Pancreas (tissue), 10 donors: ENCODE measurements around the gene CD19. TPM values are rescaled to one million over a fixed set of nuclear protein-coding genes. Genes with fewer than 3 reads are reported as not detected.

Source experiments
- ATAC-seq, 4 donors: fragments of 200-7000 bp; cut with Tn5 transposase; one replicate each; pipeline versions ENCODE4 v1.8.0 to v1.9.1; 2020; ENCODE audit warnings: mild to moderate bottlenecking in 4 of 4, moderate library complexity in 4 of 4
- DNase-seq, 6 donors: peaks; one replicate each; pipeline ENCODE4 v3.0.0-alpha.2; 2020
- FAIRE-seq: peaks from 2 replicates; lab custom pipeline; 2012; peaks lifted over from hg19 to GRCh38; lab: Jason Lieb, UNC
- H3K27ac ChIP-seq, 4 donors: fragments of 200-600 bp; sonication (generic); 1 replicate in 3 of 4; 2 replicates in 1 of 4; pipeline versions ENCODE4 v1.5.0 to v1.8.0; 2020
- H3K27me3 ChIP-seq, 4 donors: fragments of 200-600 bp; one replicate each; pipeline ENCODE4 v1.8.0; 2021
- H3K36me3 ChIP-seq, 3 donors: fragments of 200-600 bp; sonication (generic) in 1 of 3; one replicate each; pipeline versions ENCODE4 v1.5.0 to v1.8.0; 2020 to 2021
- H3K4me1 ChIP-seq, 3 donors: fragments of 200-600 bp; one replicate each; pipeline ENCODE4 v1.8.0; 2021
- H3K4me3 ChIP-seq, 4 donors: fragments of 200-600 bp; sonication (generic) in 2 of 4; one replicate each; pipeline versions ENCODE4 v1.5.0 to v1.8.0; 2020 to 2021
- H3K9me3 ChIP-seq, 4 donors: fragments of 200-600 bp; one replicate each; pipeline ENCODE4 v1.8.0; 2021
- WGBS, 2 donors: extraction: QIAGEN DNeasy Blood & Tissue Kit; methylation state at CpG; one replicate each; pipeline ENCODE4 v1.1.7; 2013; 5-methylcytosine and 5-hydroxymethylcytosine counted together
- intact Hi-C, 3 donors: fragments of 100-400 bp; cut with DNase I; formaldehyde crosslinking; loops; one replicate each; pipeline versions ENCODE4 v1.11.1 to v1.14.2; 2022
- polyA plus RNA-seq, 2 donors: library from polyadenylated mRNA; stranded (reverse); fragments of 200-250 nt; gene quantifications; one replicate each; pipeline ENCODE4 v1.2.3, GENCODE V29; 2013
- total RNA-seq, 6 donors: library from RNA; stranded (reverse); fragmentation: NEBNext Ultra II Directional in 4 of 6; extraction: Animal tissue kit (Norgen Biotek cat#: 25700) in 4 of 6; gene quantifications; one replicate each; pipeline versions ENCODE4 v1.2.1 to v1.2.4, GENCODE V29; 2021 to 2023
- TF ChIP-seq, protein P1 (sequence below), 4 donors: fragments of 200-600 bp; sonication (generic) in 3 of 4; IDR thresholded peaks; one replicate each; pipeline versions ENCODE4 v1.5.0 to v1.8.0; 2021; ENCODE audit warnings: antibody characterized with exemption in 4 of 4
- donor health status: healthy with polysubstance abuse.
- donor health status: DM: no; HTN: no; CAD: no; lungs with moderate emphysema.
- donor health status: DM: no; HTN: no; CAD: no.
- donor health status: control.
- donor health status: control.
- donor health status: Bipolar disorder and iron deficiency.
- donor health status: DM: yes; HTN: yes; CAD: no.
- donor health status: DM: no; HTN: no; CAD: no.
- donor health status: DM: no; HTN: no; CAD: no.
- donor health status: DM: yes; HTN: yes; CAD: no.

The CD19 gene
- total and polyA plus RNA-seq, 8 donors = 0.08 to 0.15 (median 0.09) TPM; not detected in 4

DNA sequence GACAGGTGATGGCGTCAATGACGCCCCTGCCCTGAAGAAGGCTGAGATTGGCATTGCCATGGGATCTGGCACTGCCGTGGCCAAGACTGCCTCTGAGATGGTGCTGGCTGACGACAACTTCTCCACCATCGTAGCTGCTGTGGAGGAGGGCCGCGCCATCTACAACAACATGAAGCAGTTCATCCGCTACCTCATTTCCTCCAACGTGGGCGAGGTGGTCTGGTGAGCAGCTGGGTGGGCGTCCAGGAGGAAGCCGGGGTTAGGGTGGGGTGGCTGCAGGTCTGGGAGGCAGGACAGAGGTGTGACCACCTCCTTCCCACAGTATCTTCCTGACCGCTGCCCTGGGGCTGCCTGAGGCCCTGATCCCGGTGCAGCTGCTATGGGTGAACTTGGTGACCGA is 29.9 kb upstream of the CD19 start:
- Histone ChIP-seq H3K27me3 (no peaks in the 10 kb centered on the region), H3K9me3 (no peaks in the 10 kb centered on the region), H3K36me3 (peaks cover 0 to under 1% (median 0%) of the 10 kb centered on the region in 3 donors), H3K4me3 (no peak overlapping the region), H3K4me1 (no peaks in the 10 kb centered on the region), H3K27ac (no peak overlapping the region)
- TF ChIP-seq, protein P1, sequence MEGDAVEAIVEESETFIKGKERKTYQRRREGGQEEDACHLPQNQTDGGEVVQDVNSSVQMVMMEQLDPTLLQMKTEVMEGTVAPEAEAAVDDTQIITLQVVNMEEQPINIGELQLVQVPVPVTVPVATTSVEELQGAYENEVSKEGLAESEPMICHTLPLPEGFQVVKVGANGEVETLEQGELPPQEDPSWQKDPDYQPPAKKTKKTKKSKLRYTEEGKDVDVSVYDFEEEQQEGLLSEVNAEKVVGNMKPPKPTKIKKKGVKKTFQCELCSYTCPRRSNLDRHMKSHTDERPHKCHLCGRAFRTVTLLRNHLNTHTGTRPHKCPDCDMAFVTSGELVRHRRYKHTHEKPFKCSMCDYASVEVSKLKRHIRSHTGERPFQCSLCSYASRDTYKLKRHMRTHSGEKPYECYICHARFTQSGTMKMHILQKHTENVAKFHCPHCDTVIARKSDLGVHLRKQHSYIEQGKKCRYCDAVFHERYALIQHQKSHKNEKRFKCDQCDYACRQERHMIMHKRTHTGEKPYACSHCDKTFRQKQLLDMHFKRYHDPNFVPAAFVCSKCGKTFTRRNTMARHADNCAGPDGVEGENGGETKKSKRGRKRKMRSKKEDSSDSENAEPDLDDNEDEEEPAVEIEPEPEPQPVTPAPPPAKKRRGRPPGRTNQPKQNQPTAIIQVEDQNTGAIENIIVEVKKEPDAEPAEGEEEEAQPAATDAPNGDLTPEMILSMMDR (IDR thresholded peaks at IDR 0.05) = no peak
- no peak for DNase-seq
- FAIRE-seq = no peak
- 89 to 91% methylated on average over 15 of the region's 15 CpGs for WGBS, 2 donors
- no peak for ATAC-seq
- intact Hi-C loops = no loop called here

DNA sequence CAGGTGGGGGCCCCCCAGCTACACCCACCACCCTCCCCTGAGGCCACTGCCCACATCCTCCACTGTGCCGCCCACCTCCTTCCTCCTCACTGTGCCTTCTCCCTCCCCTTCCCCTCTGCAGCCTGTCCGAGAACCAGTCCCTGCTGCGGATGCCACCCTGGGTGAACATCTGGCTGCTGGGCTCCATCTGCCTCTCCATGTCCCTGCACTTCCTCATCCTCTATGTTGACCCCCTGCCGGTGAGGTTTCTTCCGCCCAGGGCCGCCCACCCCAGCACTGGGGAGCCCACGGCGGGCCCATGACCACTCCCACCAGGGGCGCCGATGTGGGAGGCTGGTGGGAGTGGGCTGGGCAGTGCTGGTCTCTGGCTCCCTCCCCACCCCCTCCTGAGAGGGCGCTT is 28.9 kb upstream of the CD19 start:
- DNase-seq (no peak), FAIRE-seq (no peak)
- intact Hi-C loops = no loop called here

DNA sequence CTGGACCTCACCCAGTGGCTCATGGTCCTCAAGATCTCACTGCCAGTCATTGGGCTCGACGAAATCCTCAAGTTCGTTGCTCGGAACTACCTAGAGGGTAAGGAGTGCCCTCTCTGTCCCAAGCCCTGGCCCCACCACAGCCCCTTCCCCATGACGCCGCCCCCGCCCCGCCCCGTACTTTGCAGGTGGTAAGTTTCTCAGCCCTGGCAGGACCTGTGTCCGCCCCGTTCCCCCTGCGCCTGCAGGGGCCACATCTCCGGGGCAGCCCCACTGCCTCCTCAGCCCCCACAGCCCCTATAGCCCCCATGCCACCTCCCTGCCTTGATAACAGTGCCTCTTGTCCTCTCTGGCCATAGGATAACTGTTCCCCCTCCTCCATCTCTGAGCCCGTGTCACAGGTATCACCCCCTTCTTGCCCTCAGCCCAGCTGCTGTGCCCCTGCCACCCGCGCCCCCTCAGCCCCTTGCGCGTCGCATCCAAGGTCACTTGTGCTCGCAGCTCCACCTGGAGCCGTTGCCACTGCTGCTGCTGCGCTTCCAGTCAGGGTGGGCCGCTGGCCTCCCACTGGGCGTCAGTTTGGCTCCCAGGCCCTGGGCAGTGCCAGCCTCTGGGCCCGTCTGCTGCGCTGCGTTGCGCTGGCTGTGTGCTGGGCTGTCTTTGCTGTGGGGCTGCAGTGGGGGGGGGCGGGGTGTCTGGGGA is 28.3 kb upstream of the CD19 start:
- ATAC-seq (peak in 3 of 4 donors; percentile 35 to 52 (median 38)), FAIRE-seq (no peak), DNase-seq (peak in 1 of 6 donors; percentile 67)
- TF ChIP-seq, protein P1 (IDR thresholded peaks at IDR 0.05) = no peak
- intact Hi-C loops = no loop called here
- WGBS, 2 donors = 37 to 43% methylated on average over 29 of the region's 29 CpGs
- peaks cover 0 to 16% (median 0%) of the 10 kb centered on the region in 3 donors for H3K36me3 ChIP-seq
- no peak overlapping the region for H3K4me3 ChIP-seq
- no peaks in the 10 kb centered on the region for H3K9me3 ChIP-seq
- no peak overlapping the region for H3K27ac ChIP-seq
- no peaks in the 10 kb centered on the region for H3K27me3 ChIP-seq
- H3K4me1 ChIP-seq = no peaks in the 10 kb centered on the region

More for the DNA sequence above, 28.9 kb upstream of the CD19 start:
- WGBS, 2 donors = 59 to 62% methylated on average over 11 of the region's 11 CpGs
- H3K27me3 ChIP-seq = no peaks in the 10 kb centered on the region
- TF ChIP-seq, protein P1 (IDR thresholded peaks at IDR 0.05) = no peak
- H3K4me1 ChIP-seq = no peaks in the 10 kb centered on the region
- H3K4me3 ChIP-seq = no peak overlapping the region
- peak; percentile 7 to 18 (median 10) for ATAC-seq
- no peak overlapping the region for H3K27ac ChIP-seq
- no peaks in the 10 kb centered on the region for H3K9me3 ChIP-seq
- peaks cover 0 to 10% (median 0%) of the 10 kb centered on the region in 3 donors for H3K36me3 ChIP-seq

DNA sequence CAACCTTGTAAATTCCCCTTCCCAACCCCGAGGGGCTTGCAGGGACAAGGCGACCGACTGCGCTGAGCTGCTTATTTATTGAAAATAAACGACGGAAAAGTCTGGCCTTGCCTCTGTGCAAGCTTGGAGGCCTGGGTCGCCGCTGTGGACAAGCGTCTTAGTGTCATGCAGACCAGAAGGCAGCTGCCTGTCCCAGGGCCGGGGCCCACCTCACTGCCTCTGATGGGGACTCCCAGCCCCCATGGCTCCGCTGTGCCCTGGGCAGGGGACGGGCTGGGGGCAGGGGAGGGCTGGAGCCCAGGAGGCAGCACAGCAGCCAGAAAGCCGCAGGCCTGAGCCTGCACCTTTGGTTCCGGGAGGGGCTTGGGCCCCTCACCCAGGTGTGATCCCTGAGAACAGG is 27.4 kb upstream of the CD19 start:
- no peaks in the 10 kb centered on the region for H3K4me1 ChIP-seq
- TF ChIP-seq, protein P1 (IDR thresholded peaks at IDR 0.05) = no peak
- H3K36me3 ChIP-seq = peaks cover 0 to 17% (median 0%) of the 10 kb centered on the region in 3 donors
- no peak overlapping the region for H3K27ac ChIP-seq
- WGBS, 2 donors = 83 to 87% methylated on average over 14 of the region's 14 CpGs
- no peak overlapping the region for H3K4me3 ChIP-seq
- no peaks in the 10 kb centered on the region for H3K27me3 ChIP-seq
- ATAC-seq (no peak), DNase-seq (peak in 1 of 6 donors; percentile 74), FAIRE-seq (no peak)
- H3K9me3 ChIP-seq = no peaks in the 10 kb centered on the region
- intact Hi-C loops = no loop called here

DNA sequence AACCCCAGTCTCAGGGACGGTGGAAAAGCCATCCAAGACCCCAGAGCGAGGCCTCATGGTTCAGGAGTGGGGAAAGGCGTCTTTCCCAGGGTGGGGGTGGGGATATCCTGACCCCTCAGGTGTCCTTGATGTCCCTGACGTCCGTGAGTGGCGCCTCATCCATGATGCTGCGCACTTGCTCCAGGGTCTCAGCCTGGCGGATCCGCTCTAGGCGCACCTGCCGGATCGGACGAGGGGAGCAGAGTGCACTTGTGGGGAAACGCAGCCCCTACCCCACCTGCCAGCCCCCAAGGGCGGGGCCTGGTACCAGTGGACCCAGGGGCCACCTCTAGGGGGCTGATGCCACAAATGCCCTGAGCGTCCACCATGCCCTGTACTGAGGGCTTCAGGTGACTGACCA is 26.9 kb upstream of the CD19 start:
- H3K27ac ChIP-seq = no peak overlapping the region
- intact Hi-C loops = no loop called here
- WGBS, 2 donors = 93 to 96% methylated on average over 16 of the region's 16 CpGs
- no peak for ATAC-seq
- no peaks in the 10 kb centered on the region for H3K9me3 ChIP-seq
- no peaks in the 10 kb centered on the region for H3K27me3 ChIP-seq
- peak in 2 of 6 donors; percentile 31 to 74 for DNase-seq
- no peak overlapping the region for H3K4me3 ChIP-seq
- no peaks in the 10 kb centered on the region for H3K4me1 ChIP-seq
- no peak for FAIRE-seq
- TF ChIP-seq, protein P1 (IDR thresholded peaks at IDR 0.05) = no peak
- H3K36me3 ChIP-seq = peaks cover 0 to 17% (median 0%) of the 10 kb centered on the region in 3 donors
